B cell (primary cell): ENCODE data around the gene PLA2G6. TPM values are rescaled to one million over a fixed set of nuclear protein-coding genes. Genes with fewer than 3 reads are reported as not detected.

ENCODE experiments used
- ATAC-seq: fragments of 200-7000 bp; cut with Tn5 transposase; one replicate; pipeline ENCODE4 v1.10.0; 2021; ENCODE audit warnings: low read depth, mild to moderate bottlenecking, moderate number of reproducible peaks, moderate library complexity
- CTCF ChIA-PET: fragments of 350-600 bp; sonication (Branson Sonifier 250); formaldehyde crosslinking; loops from one replicate; lab custom pipeline; 2021; ENCODE audit warnings: antibody characterized with exemption, inconsistent platforms; lab: Charles Lee
- POLR2A ChIA-PET: fragments of 350-600 bp; sonication (Branson Sonifier 250); formaldehyde crosslinking; loops from one replicate; lab custom pipeline; 2021; ENCODE audit warnings: antibody characterized with exemption; lab: Charles Lee
- DNase-seq: peaks from one replicate; pipeline ENCODE4 v3.0.0; 2013
- H2AFZ ChIP-seq: 2 replicates; pipeline ENCODE4 v1.6.1; 2012; ENCODE audit warnings: mild to moderate bottlenecking, low read depth, low read length; ENCODE audit not compliant: insufficient read depth, poor library complexity, severe bottlenecking
- H3K27ac ChIP-seq, 2 donors: 1 replicate in 1 of 2; 2 replicates in 1 of 2; pipeline ENCODE4 v1.5.1; 2012 to 2013; ENCODE audit warnings: low read length in 2 of 2, mild to moderate bottlenecking in 2 of 2, moderate library complexity in 1 of 2
- H3K27me3 ChIP-seq, 4 experiments: fragments of 200-600 bp in 1 of 4; sonication (generic) in 1 of 4; replicated peaks in 1 of 4; 1 replicate in 2 of 4; 2 replicates in 2 of 4; pipeline versions ENCODE4 v1.6.1 to v1.7.0; 2013 to 2016; ENCODE audit warnings: low read length in 3 of 4, mild to moderate bottlenecking in 2 of 4, mixed read lengths in 1 of 4, moderate library complexity in 1 of 4; ENCODE audit not compliant: insufficient read depth in 4 of 4, control insufficient read depth in 3 of 4; ENCODE audit errors: control extremely low read depth in 1 of 4
- H3K36me3 ChIP-seq, 2 experiments: replicated peaks in 1 of 2; 1 replicate in 1 of 2; 2 replicates in 1 of 2; pipeline versions ENCODE4 v1.6.1 to v1.7.1; 2013; ENCODE audit warnings: low read length in 1 of 2; ENCODE audit not compliant: insufficient read depth in 2 of 2, control insufficient read depth in 1 of 2; ENCODE audit errors: control extremely low read depth in 1 of 2, extremely low read depth in 1 of 2
- H3K4me1 ChIP-seq, 2 donors: fragments of 200-600 bp in 1 of 2; sonication (generic) in 1 of 2; 1 replicate in 1 of 2; 2 replicates in 1 of 2; pipeline versions ENCODE4 v1.5.1 to v1.6.1; 2013 to 2017; ENCODE audit warnings: low read length in 2 of 2; ENCODE audit not compliant: control insufficient read depth in 2 of 2, insufficient read depth in 2 of 2
- H3K4me2 ChIP-seq: replicated peaks from 2 replicates; pipeline ENCODE3; 2012; ENCODE audit warnings: mild to moderate bottlenecking, low read depth, low read length; ENCODE audit not compliant: poor library complexity, severe bottlenecking
- H3K4me3 ChIP-seq, 5 experiments: fragments of 200-600 bp in 1 of 5; sonication (generic) in 1 of 5; 1 replicate in 3 of 5; 2 replicates in 2 of 5; pipeline versions ENCODE4 v1.5.1 to v1.7.0; 2011 to 2016; ENCODE audit warnings: low read length in 4 of 5, mild to moderate bottlenecking in 4 of 5, low read depth in 2 of 5, control low read depth in 1 of 5, moderate library complexity in 1 of 5; ENCODE audit not compliant: insufficient read depth in 1 of 5; ENCODE audit errors: control extremely low read depth in 1 of 5, extremely low read depth in 1 of 5
- H3K79me2 ChIP-seq: fragments of 200-600 bp; sonication (generic); one replicate; pipeline ENCODE4 v1.6.0; 2016; ENCODE audit warnings: low read length; ENCODE audit not compliant: control insufficient read depth, insufficient read depth
- H3K9ac ChIP-seq: fragments of 200-600 bp; sonication (generic); 2 replicates; pipeline ENCODE4 v1.6.1; 2017; ENCODE audit warnings: mild to moderate bottlenecking, low read length, moderate library complexity
- H3K9me3 ChIP-seq, 3 donors: one replicate each; pipeline versions ENCODE4 v1.6.1 to v1.7.1; 2013; ENCODE audit warnings: low read length in 2 of 3; ENCODE audit not compliant: control insufficient read depth in 2 of 3, insufficient read depth in 1 of 3; ENCODE audit errors: control extremely low read depth in 1 of 3
- H4K20me1 ChIP-seq: 2 replicates; pipeline ENCODE4 v1.6.0; 2012; ENCODE audit warnings: mild to moderate bottlenecking, low read length; ENCODE audit not compliant: insufficient read depth, control insufficient read depth, poor library complexity, severe bottlenecking
- H3K27ac Mint-ChIP-seq: one replicate; pipeline ENCODE4 v1.8.0; 2021; ENCODE audit warnings: mixed read lengths
- H3K27me3 Mint-ChIP-seq: one replicate; pipeline ENCODE4 v1.8.0; 2021; ENCODE audit warnings: mixed read lengths
- H3K4me1 Mint-ChIP-seq: one replicate; pipeline ENCODE4 v1.8.0; 2021; ENCODE audit warnings: mixed read lengths
- H3K4me3 Mint-ChIP-seq: one replicate; pipeline ENCODE4 v1.8.0; 2021; ENCODE audit warnings: mixed read lengths
- H3K9me3 Mint-ChIP-seq: one replicate; pipeline ENCODE4 v1.8.0; 2022; ENCODE audit warnings: mixed read lengths; ENCODE audit not compliant: insufficient read depth
- EZH2 ChIP-seq: IDR thresholded peaks from 2 replicates; pipeline ENCODE4 v1.6.1; 2012; ENCODE audit warnings: borderline replicate concordance, low read depth, mild to moderate bottlenecking, moderate library complexity, low read length; ENCODE audit not compliant: insufficient read depth, poor library complexity, severe bottlenecking
- WGBS: methylation state at CpG from one replicate; pipeline ENCODE4 v1.1.5; 2013; ENCODE audit warnings: missing lambda C conversion rate; ENCODE audit not compliant: insufficient coverage; 5-methylcytosine and 5-hydroxymethylcytosine counted together
- intact Hi-C: fragments of 100-400 bp; cut with micrococcal nuclease; formaldehyde crosslinking; loops from one replicate; pipeline ENCODE4 v1.10.0; 2022
- polyA plus RNA-seq: library from polyadenylated mRNA; depleted of rRNA; stranded (reverse); fragments of >200 nt; gene quantifications from 2 replicates; pipeline ENCODE4 v1.2.3, GENCODE V29; 2012
- total RNA-seq, 2 donors: library from RNA; stranded (reverse); fragments of 120-200 nt in 1 of 2; gene quantifications; 1 replicate in 1 of 2; 2 replicates in 1 of 2; pipeline versions ENCODE4 v1.2.3 to v1.2.4, GENCODE V29; 2013 to 2022
- TF ChIP-seq, protein P1 (sequence below): fragments of 200-600 bp; IDR thresholded peaks from one replicate; pipeline ENCODE4 v1.8.0; 2022; ENCODE audit warnings: antibody characterized with exemption, mild to moderate bottlenecking

Gene PLA2G6
- total and polyA plus RNA-seq, 2 donors (not counting 1 experiment from before 2014, with no cell fraction given): 125 to 148 TPM

DNA sequence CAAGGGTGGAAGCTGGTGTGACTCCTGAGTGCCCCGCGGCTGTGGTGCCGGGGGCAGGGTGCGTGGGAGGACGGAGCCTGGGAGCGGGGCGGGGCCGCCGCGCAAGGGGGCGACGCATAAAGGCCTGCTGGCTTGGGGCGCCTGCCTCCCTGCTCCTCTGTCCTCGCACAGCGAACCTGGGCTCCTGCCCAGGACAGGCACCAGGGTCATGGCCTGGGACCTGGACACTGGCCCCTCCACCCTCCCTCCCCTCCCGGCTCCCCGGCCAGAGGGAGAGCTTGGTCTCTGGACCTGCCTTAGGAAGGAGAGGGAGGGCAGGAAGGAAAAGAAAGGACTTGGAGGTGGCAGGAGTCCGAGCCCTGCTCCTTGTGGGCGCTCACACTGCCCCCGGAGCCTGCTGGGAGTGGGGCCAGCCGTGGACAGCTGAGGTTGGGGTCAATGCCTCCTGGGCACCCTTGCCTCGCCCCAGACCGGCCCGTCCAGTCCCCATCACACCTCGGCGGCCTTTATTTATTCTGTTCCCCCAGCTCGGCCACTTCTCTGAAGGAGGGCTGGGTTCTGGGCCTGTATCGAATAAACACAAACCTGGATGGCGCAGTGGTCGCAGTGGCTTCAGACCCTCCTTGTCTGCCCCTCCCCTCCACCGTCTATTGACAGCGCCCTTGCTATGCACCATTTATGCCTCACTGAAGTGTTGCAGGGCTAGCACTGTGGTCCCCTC lies 106.4 kb downstream of the PLA2G6 start:
- no peak for DNase-seq
- no peaks in the 10 kb centered on the region for H4K20me1 ChIP-seq
- H3K9me3 Mint-ChIP-seq: no peaks in the 10 kb centered on the region
- no peaks in the 10 kb centered on the region for H3K4me1 ChIP-seq
- H3K4me3 ChIP-seq: no peak overlapping the region
- peaks cover 0 to 33% of the 10 kb centered on the region in 2 experiments for H3K36me3 ChIP-seq
- TF ChIP-seq, protein P1, sequence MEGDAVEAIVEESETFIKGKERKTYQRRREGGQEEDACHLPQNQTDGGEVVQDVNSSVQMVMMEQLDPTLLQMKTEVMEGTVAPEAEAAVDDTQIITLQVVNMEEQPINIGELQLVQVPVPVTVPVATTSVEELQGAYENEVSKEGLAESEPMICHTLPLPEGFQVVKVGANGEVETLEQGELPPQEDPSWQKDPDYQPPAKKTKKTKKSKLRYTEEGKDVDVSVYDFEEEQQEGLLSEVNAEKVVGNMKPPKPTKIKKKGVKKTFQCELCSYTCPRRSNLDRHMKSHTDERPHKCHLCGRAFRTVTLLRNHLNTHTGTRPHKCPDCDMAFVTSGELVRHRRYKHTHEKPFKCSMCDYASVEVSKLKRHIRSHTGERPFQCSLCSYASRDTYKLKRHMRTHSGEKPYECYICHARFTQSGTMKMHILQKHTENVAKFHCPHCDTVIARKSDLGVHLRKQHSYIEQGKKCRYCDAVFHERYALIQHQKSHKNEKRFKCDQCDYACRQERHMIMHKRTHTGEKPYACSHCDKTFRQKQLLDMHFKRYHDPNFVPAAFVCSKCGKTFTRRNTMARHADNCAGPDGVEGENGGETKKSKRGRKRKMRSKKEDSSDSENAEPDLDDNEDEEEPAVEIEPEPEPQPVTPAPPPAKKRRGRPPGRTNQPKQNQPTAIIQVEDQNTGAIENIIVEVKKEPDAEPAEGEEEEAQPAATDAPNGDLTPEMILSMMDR: no peak
- no peak for TF ChIP-seq EZH2
- over 99% methylated on average over 29 of the region's 32 CpGs for WGBS
- no peaks in the 10 kb centered on the region for H3K9me3 ChIP-seq
- H3K79me2 ChIP-seq: no peaks in the 10 kb centered on the region
- peaks cover 0 to 2% (median under 1%) of the 10 kb centered on the region in 4 experiments for H3K27me3 ChIP-seq
- H3K27me3 Mint-ChIP-seq: peaks cover 9% of the 10 kb centered on the region
- intact Hi-C loops: no loop called here
- H3K27ac Mint-ChIP-seq: no peak overlapping the region
- H3K4me3 Mint-ChIP-seq: no peak overlapping the region
- ChIA-PET CTCF (no interaction called here), POLR2A (interaction anchor here (0.6 kb wide), 1 partner anchor 9 kb away, joined by 5 read pairs; the partner anchor contains the start of gene SLC16A8)
- no peak overlapping the region for H2AFZ ChIP-seq
- no peak overlapping the region for H3K27ac ChIP-seq
- no peak overlapping the region for H3K4me2 ChIP-seq
- H3K4me1 Mint-ChIP-seq: no peaks in the 10 kb centered on the region
- H3K9ac ChIP-seq: no peak overlapping the region
- ATAC-seq: no peak
